ENCODE results near the gene EXD3.

The EXD3 gene

DNA sequence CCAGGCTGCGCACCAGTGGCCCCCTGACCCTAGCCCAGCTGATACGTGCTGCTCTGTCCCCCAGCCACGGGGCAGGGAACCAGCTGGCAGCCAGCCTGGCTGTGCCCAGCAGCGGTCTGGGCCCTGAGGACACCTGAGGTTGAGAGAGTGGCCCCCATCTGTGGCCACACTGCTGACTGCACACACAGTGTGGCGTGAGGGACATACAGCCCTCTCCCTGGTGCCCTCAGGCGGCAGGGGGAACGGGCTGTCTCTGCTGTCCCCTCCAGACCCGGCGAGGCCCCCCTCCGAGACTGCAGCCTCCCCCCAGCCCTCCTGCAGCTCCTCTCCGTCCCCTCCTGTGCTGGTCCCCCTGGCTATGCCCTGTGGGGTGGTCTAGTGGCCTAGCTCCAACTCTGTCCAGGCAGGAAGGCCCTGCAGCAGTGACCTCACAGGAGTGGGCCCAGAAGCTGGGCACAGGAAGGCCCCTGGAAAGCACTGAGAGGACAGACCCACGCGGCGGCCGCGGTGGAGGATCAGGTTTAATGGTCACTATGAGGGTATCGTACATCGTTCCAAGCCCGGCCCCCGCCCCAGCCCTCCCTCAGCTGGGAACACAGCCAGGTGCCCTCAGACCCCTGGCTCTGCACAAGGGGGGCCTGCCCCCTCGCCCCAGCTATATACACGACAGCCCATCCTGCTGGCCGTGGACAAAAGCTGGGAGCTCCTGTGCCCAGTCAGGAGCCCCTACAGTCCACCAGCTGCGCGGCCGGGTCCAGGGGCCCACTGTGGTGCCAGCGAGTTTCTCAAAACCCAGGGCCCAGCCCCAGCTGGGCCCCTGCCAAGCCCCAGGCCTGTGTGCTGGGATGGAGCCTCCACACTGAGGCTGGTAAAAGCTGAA, 25.0 kb upstream of the EXD3 start:
- DNase-seq (ENCODE audit: low read depth in 2 of 2), result no peak

DNA sequence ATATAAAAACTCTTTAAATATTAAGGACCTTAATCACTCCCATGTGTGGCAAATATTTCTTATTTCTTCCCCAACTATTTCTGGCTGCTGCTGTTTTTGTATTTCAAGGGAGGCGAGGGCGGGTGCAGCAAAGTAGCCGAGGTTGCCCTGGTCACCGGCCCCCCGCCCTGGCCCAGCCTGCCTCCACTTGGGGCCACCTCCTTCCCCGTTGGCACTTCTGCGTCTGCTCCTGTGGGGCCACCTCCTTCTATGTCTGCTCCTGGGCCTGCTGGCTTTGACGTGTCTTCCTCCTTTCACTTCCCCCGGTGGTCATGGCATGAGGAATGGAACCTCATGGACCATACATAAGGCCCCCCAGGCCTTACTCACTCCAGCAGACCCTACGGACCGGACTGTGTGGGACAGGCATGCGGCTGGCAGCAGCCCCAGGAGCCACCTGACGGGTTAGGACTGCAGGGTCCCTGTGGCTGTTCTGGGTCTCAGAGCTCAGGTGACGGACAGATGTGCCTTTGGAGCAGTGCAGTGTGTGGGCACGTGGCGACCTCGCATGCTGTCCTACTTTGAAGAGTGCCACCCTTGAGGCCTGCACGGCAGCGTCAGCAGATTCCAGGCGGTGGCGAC, 24.0 kb upstream of the EXD3 start:
- DNase-seq (ENCODE audit: low read depth in 2 of 2), result no peak

DNA sequence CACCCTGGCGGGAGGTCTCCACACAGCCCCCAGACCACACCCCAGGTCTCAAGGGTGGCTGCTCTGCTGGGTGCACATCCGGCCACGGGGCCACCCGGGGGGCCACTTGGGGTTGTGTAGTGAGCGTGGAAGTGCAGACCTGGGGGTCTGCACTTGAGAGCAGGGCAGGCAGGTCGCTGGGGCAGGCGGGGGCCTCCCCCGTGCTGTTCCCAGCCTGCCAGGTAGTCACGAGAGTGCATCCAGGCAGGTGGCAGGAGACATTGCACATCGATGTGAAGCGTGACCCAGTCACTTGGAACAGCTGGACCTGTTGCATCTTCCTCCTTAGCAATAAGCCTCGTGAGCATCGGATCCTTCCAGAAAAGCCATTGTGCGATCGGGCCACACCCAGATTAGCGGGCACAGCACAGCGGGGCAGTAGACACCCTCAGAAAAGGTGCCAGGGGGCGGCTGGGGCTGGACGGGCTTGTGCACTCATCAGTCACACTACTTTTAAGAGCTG, 23.0 kb upstream of the EXD3 start:
- no peak for DNase-seq (ENCODE audit: low read depth in 2 of 2)

DNA sequence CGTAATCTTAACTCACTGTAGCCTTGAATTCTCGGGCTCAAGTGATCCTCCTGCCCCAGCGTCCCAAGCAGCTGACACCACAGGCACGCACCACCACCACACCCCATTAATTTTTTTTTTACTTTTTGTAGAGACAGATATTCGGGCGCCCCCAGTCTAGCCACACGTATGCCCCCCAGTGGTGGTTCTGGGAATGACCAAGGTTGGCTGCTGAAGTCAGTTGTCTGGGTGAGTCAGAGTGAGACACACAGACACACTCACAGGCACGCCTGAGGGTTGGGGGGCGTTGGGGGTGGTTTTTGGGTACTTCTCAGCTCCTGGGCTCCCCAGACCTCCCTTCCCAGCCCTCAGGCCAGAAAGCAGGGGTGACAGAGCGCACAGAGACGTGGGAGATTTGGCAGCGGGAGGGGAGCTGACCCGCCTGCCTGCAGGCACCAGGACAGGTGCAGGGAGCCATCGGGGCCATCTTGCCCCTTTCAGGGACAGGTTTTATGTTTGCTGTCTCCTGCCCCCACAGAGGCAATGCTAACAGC, 22.4 kb upstream of the EXD3 start:
- DNase-seq (ENCODE audit: low read depth in 2 of 2), result peak; percentile 79 to 81

DNA sequence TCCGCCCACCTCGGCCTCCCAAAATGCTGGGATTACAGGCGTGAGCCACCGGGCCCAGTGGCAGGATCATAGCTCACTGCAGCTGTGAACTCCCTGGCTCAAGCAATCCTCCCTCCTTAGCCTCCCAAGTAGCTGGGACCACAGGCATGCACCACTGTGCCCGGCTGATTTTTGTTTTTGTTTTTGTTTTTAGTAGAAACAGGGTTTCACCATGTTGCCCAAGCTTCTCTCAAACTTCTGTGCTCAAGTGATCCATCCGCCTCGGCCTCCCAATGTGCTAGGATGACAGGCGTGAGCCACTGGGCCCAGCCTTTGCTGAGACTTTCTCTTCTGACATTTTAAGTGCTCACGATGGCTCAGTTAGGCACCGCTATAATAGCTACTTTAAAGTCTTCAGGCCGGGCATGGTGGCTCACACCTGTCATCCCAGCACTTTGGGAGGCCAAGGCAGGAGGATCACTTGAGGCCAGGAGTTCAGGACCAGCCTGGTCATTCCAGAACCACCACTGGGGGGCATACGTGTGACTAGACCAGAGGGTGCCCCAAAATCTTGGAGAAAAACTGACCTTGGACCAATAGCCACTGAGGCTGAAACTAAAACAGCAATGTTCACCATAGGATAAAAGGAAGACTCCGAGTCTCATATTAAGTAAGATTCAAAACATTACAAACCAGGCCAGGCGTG, 21.3 kb upstream of the EXD3 start:
- no peak for DNase-seq (ENCODE audit: low read depth in 2 of 2)

DNA sequence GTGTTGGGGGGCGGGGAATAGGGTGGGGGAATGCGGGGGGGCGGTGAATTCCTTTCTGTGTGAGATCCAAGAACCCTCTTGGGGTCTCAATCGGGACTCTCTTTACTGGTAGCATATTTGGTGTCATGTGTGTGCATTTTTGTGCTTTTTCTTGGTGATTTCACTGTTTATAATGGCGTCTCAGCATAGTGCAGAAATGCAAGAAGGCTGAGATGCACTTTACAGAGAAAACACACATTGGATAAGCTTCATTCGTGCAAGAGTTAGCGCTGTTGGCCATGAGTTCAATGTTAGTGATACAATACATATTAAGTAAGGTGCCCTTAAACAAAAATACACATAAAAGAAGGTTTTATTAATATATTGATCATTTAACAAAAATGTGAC, 19.0 kb upstream of the EXD3 start:
- no peak for DNase-seq (ENCODE audit: low read depth in 2 of 2)

DNA sequence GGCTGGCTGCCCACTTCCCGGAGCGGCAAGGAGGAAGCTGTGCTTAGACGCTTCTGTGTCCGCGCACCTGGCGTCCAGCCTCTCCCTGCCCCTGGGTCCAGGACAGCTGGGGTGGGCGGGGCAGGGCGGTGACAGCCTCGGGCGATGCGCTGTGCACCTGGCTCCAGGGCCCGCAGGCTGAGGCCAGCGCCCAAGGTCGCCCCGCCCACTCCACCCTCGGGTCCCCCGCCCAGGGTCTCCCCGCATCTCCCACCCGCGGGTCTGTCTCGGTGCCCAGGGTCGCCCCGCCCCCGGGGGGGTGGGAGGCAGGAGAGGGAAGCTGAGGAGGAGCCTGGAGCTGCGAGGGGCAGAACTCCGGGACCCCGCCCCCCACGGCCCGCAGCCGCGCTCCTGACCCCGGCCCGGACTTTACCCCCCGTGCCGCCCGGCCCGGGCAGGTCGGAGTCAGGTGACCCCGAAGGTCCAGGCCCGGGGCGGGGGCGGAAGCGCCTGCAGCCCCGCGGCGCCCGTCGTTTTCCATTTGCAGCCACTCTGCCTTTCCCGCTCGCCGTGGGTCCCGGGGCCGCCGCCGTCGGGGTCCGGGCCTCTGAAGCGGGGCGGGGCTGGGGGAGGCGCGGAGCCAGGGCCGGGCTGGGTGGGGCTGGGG, 18.4 kb upstream of the EXD3 start, which contains the start of gene ENTPD8:
TSS of gene ENTPD8 (minus strand) at position 69 of the 646 bp plus-strand sequence. CDS start 3,072 bp downstream, outside the sequence.
- DNase-seq (ENCODE audit: low read depth in 2 of 2), result no peak

DNA sequence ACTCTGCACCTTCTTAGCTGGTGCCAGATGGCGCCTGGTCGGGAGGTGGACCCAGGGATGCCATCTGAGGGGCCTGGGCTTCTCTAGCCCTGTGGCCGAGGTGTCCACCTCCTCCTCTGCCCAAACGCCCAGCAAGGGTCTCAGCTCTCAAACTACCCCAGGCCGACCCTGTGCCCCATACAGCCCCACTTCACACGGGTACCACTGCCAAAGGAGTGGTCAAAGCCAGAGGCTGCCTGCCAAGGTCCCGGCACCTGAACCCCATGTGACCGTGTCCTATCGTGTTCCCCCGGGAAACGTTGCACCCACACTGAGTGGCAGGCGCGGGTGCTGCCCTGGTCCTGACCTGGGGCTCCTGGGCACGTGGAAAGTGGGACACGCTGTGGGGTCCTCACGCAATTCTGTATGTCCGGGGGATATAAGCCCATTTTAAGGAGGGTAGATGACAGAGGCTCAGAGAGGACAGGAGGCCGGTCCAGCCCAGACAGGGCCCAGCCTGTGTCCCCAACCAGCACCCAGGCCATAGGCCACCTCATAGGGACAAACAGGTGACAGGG, 16.3 kb upstream of the EXD3 start:
- DNase-seq (ENCODE audit: low read depth in 2 of 2), result no peak

DNA sequence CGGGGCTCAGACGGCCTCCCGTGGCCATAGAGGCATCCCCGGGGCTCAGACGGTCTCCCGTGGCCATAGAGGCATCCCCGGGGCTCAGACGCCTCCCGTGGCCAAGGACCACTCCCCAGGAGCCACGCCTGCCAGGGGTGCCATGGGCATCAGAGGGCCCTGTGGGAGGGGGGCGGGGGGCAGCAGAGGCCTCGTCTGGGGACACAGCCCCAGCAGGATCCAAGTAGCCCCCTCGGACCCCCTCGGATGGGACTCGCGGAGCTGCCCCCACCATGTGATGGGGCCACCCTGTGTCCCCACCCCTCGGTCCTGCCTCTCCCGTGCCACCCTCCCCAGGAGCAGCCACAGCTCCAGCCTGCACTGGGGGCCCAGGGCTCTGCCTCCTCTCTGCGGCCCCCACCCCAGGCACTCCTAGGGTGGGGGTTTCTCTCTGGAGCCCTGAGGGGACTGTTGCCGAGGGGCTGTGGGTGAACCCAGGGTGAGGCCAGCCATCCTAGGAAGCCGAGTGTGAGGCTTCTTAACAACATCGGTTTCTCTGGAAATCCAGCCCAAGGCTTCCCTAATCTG, 15.7 kb upstream of the EXD3 start:
- DNase-seq (ENCODE audit: low read depth in 2 of 2), result no peak

DNA sequence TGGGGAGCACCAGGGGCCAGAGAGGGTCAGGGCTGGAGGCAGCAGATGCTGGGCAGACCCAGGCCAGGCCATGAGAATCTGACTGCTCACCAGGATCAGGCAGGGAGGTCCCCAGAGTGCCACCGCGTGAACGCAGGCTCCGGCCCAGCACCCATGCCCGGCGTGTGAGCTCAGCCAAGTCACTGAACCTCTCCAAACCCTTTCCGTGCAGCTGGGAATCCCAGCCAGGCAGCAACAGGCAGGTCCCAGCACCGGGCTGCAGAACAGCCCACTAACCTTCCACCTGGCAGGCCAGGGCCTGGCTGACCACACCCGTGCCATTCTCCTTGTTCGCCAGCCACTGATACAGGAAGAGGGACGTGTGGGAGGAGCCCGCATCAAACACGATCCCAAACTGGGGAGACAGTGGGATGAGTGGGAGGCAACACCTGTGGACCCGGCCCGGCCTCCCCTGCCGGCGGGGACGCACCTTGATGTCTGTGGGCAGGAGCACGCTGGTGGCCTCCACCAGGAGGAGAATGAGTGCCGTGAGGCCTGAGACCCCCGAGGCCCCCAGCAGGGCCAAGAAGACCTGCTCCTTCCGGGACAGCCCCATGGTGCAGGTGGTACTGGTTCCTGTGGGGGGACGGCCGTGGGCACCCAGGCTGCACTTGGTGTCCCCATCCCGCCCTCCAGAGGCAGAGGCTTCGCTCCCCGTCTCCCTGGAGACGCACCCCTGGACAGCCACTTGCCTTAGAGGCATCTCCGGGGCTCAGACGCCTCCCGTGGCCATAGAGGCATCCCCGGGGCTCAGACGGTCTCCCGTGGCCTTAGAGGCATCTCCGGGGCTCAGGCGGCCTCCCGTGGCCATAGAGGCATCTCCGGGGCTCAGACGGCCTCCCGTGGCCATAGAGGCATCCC, 15.0 kb upstream of the EXD3 start:
- no peak for DNase-seq (ENCODE audit: low read depth in 2 of 2)

DNA sequence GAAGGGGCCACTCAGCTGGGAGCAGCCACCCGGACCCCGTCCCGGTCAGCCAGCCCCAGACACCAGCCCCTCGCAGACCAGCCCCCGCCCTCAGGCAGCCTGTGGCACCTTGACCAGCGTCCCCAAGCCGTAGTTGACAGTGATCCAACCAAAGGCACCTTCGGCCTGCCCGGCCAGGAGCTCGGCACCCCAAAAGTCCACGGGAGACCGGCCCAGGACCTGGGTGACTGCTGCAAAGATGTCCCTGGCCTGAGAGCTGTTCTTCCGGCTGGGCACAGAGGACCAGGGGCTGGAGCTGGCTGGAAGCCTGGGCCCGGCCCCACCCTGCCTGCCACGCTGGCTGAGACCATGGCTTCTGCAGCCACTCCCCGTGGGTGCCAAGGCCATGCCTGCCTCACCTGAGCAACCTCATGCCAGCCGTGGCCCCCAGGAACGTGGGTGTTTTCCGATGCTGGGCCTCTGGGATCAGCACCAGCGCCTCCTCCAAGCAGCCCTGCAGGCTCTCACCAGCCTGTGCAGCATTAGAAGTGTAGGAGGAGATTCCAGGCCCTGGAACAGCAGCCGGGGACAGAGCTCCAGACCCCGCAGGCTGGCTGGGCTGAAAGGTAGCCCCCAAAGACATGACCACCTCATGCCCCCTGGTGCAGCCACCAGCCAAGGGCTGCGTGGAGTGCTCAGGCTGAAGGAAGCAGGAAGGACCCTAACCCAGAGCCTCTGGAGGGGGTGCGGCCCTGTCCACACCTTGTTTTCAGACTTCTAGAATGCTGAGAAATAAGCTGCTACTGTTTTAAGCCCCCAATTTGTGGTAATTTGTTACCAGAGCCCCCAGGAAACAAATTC, 14.0 kb upstream of the EXD3 start:
- no peak for DNase-seq (ENCODE audit: low read depth in 2 of 2)

DNA sequence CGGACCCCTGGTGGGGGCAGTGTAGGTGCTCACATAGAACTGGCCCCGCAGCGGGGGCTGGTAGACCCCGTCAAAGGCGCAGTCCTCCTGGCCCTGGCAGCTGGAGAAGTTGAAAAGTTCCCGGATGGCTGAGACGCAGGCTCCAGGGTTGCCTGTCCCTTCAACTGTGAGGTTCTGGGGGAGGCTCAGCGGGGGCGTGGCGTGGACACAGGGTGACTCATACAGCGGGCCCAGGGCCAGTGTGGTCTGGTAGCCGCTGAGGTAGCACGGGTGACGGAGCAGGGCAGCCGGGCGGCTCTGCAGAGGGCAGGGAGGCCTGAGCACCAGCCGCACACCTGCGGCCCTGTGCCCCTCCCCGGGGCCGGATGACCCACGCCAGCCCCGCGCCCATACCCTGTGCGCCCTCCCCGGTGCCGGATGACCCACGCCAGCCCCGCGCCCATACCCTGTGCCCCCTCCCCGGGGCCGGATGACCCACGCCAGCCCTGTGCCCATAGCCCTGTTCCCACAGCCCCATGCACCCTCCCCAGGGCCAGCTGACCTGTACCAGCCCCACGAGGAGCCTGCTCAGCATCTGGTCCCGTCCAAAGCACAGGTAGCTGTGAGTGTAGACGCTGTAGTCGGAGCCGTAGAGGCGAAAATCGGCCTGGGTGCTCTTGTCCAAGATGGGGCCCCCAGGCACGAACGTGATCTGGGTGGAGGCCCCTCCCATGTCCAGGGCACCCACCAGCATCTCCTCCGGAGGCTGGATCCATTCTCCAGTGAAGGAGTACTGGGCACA, 13.2 kb upstream of the EXD3 start:
- DNase-seq (ENCODE audit: low read depth in 2 of 2), result no peak

DNA sequence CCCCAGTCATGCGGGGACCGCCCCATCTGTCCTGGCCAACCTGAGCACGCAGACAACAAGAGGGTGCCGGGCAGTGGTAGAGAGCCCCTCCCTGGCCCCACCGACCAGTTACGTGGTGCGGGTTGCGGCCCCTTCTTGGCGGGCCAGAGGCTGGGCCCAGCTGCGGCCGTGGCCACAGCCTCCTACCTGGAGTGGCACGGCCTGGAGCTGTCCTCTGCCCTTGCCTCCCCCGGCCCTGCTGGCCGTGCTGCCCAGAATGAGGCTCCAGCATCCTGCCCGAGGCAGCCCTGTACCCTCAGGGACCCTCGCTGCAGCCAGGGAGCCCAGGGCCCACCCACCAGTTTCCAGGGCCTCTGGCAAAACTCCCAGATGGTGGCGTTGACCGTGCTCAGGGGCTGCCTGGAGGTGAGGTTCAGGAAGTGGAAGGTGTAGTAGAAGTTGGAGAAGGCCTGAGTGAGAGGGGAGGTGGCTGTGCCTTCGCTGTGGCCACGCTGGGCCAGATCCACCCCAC, 12.5 kb upstream of the EXD3 start:
- DNase-seq (ENCODE audit: low read depth in 2 of 2), result no peak

DNA sequence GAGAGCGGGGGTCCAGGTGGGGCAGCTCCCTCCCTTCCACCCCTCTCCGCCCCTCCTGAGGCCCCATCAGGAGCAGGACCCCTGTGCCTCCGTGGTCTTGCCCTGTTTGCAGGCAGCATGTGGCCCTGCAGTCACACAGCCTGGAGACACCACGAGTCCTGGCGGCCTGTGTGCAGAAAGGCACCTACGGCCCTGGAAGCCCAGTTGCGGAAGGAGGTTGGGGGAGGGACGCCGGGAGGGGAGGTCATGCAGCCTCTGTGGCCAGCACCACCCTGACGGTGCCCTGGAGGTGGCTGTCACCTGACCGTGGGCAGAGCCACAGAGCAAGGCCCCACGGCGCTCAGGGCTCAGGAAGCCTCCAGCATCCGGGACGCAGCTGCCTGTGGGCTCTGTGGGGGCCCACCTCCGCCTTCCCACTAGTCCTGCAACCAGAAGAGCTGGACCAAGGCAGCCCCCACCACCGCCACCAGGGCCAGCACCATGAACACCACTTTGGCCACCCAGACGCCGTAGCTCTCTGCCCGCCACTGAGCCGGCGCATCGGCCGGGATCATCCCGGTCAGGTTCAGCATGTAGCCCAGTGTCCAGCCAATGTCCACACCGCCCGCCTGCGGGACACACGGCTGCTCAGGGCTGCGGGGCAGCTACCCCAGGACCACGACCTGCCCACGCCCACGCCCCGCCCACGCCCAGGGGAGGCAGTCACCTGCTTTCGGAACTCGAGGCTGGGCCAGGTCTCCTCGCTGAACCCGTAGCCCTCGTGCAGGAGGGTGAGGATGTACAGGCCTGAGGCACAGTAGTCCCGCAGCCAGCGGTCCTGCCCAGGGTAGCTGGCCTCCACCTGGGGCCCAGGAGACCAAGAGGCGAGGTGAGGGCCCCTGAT, 11.8 kb upstream of the EXD3 start:
- no peak for DNase-seq (ENCODE audit: low read depth in 2 of 2)

DNA sequence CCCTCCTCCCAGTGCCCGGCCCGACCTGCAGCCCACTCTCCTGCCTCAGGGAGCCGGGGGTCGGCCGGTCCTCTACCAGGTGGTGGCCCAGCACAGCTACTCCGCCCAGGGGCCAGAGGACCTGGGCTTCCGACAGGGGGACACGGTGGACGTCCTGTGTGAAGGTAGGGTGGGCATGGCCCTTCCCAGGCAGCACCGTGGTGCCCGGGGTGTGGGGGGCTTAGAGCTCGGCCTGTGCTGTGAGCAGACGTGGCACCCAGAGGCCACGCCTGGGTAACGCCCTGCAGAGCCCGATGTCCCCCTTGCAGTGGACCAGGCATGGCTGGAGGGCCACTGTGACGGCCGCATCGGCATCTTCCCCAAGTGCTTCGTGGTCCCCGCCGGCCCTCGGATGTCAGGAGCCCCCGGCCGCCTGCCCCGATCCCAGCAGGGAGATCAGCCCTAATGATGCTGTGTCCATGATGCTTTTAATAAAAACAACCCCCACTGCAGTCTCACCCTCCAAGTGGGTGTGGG, 11.0 kb upstream of the EXD3 start:
- no peak for DNase-seq (ENCODE audit: low read depth in 2 of 2)

DNA sequence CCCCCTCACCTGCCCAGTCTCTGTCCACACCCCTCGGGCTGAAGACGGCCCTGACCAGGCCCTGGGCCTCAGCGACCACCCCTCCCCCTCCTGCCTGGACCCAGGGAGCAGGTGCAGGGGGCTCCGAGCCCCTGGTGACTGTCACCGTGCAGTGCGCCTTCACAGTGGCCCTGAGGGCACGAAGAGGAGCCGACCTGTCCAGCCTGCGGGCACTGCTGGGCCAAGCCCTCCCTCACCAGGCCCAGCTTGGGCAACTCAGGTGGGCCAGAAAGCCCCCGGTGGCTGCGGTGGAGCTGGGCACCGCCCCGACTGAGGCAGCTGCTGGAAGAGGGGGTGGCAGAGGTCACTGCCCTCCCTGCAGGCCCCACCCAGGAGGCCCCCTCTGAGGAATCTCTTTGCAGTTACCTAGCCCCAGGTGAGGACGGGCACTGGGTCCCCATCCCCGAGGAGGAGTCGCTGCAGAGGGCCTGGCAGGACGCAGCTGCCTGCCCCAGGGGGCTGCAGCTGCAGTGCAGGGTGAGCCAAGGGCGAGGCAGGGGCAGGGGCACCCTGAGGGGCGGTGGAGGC, 10.5 kb upstream of the EXD3 start:
- DNase-seq (ENCODE audit: low read depth in 2 of 2), result no peak

All from stimulated activated CD4-positive, alpha-beta T cell treated with anti-CD3 and anti-CD28 coated beads, Interleukin-4, amount 100 ng/mL, for 48 hours (primary cell).